IMR-90 (cell line): Measurements from ENCODE around the gene NUBPL. TPM values are rescaled to one million over a fixed set of nuclear protein-coding genes. Genes with fewer than 3 reads are reported as not detected.

Experiments used
- ATAC-seq: fragments of 200-7000 bp; cut with Tn5 transposase; 2 replicates; pipeline ENCODE4 v1.9.1; 2020; ENCODE audit warnings: low read depth, mild to moderate bottlenecking, moderate library complexity
- BruUV-seq: library from RNA; stranded (reverse); fragments of 400-500 nt; replicated peaks from 2 replicates; lab custom pipeline; 2021; lab: Mats Ljungman, UMichigan
- CTCF ChIA-PET: fragments of 300-600 bp; formaldehyde crosslinking; extraction: SDS; loops from one replicate; lab custom pipeline; 2021; ENCODE audit warnings: antibody characterized with exemption; lab: Yijun Ruan, JAX
- POLR2A ChIA-PET: fragments of 300-600 bp; sonication (Branson Sonifier 250); formaldehyde crosslinking; loops from one replicate; lab custom pipeline; 2022; ENCODE audit warnings: antibody characterized with exemption; ENCODE audit not compliant: unreplicated experiment; lab: Charles Lee
- DNase-seq: peaks from one replicate; pipeline ENCODE4 v3.0.0; 2013
- H2AFZ ChIP-seq: replicated peaks from 2 replicates; pipeline ENCODE3; 2013; ENCODE audit warnings: low read length, mild to moderate bottlenecking; ENCODE audit not compliant: poor library complexity
- H2AK5ac ChIP-seq: 2 replicates; pipeline ENCODE4 v1.6.1; 2013; ENCODE audit warnings: low read depth, low read length, inconsistent platforms
- H2AK9ac ChIP-seq: replicated peaks from 2 replicates; pipeline ENCODE3; 2013; ENCODE audit warnings: mild to moderate bottlenecking, low read depth, low read length, moderate library complexity; ENCODE audit not compliant: poor library complexity
- H2BK120ac ChIP-seq: 2 replicates; pipeline ENCODE4 v1.6.1; 2013; ENCODE audit warnings: low read depth, low read length, inconsistent platforms
- H2BK15ac ChIP-seq: 3 replicates; pipeline ENCODE4 v1.6.1; 2013; ENCODE audit warnings: low read depth, low read length, inconsistent platforms
- H2BK20ac ChIP-seq: 2 replicates; pipeline ENCODE4 v1.6.1; 2013; ENCODE audit warnings: low read depth, mild to moderate bottlenecking, inconsistent platforms, low read length, moderate library complexity
- H2BK5ac ChIP-seq: 2 replicates; pipeline ENCODE4 v1.6.1; 2013; ENCODE audit warnings: mild to moderate bottlenecking, low read depth, low read length, inconsistent platforms; ENCODE audit not compliant: poor library complexity, severe bottlenecking
- H3K14ac ChIP-seq: replicated peaks from 2 replicates; pipeline ENCODE4 v1.6.1; 2013; ENCODE audit warnings: low read depth, low read length, inconsistent platforms
- H3K18ac ChIP-seq: 2 replicates; pipeline ENCODE4 v1.6.1; 2013; ENCODE audit warnings: low read depth, low read length, control low read depth
- H3K23ac ChIP-seq: 2 replicates; pipeline ENCODE4 v1.6.1; 2013; ENCODE audit warnings: low read depth, low read length, inconsistent platforms
- H3K27ac ChIP-seq: 2 replicates; pipeline ENCODE4 v1.5.1; 2013; ENCODE audit warnings: mild to moderate bottlenecking, control low read depth, low read length; ENCODE audit not compliant: insufficient read depth
- H3K27me3 ChIP-seq: 2 replicates; pipeline ENCODE4 v1.6.1; 2013; ENCODE audit warnings: low read length; ENCODE audit not compliant: control insufficient read depth, insufficient read depth
- H3K36me3 ChIP-seq: 2 replicates; pipeline ENCODE4 v1.6.1; 2013; ENCODE audit warnings: low read length, mixed read lengths; ENCODE audit not compliant: control insufficient read depth, insufficient read depth
- H3K4ac ChIP-seq: 2 replicates; pipeline ENCODE4 v1.6.1; 2013; ENCODE audit warnings: low read depth, low read length, inconsistent platforms
- H3K4me1 ChIP-seq: 2 replicates; pipeline ENCODE4 v1.6.1; 2013; ENCODE audit warnings: low read length, mixed read lengths; ENCODE audit not compliant: control insufficient read depth, insufficient read depth
- H3K4me2 ChIP-seq: 2 replicates; pipeline ENCODE4 v1.6.1; 2013; ENCODE audit warnings: low read depth, mild to moderate bottlenecking, control low read depth, low read length, moderate library complexity
- H3K4me3 ChIP-seq: 2 replicates; pipeline ENCODE4 v1.5.1; 2013; ENCODE audit warnings: low read depth, mild to moderate bottlenecking, control low read depth, low read length, moderate library complexity; ENCODE audit not compliant: insufficient read depth
- H3K56ac ChIP-seq: 2 replicates; pipeline ENCODE4 v1.6.1; 2013; ENCODE audit warnings: low read length, inconsistent platforms; ENCODE audit not compliant: insufficient read depth; ENCODE audit errors: extremely low read depth
- H3K79me1 ChIP-seq, 2 experiments: 2 replicates each; pipeline ENCODE4 v1.6.1; 2013; ENCODE audit warnings: low read length in 2 of 2, inconsistent platforms in 1 of 2, low read depth in 1 of 2
- H3K9ac ChIP-seq: 2 replicates; pipeline ENCODE4 v1.6.1; 2013; ENCODE audit warnings: low read depth, low read length, control low read depth
- H3K9me1 ChIP-seq: 2 replicates; pipeline ENCODE4 v1.6.1; 2013; ENCODE audit warnings: low read length, inconsistent platforms; ENCODE audit not compliant: insufficient read depth
- H3K9me3 ChIP-seq: 2 replicates; pipeline ENCODE4 v1.6.1; 2013; ENCODE audit warnings: low read length; ENCODE audit not compliant: control insufficient read depth, insufficient read depth
- H4K20me1 ChIP-seq: 2 replicates; pipeline ENCODE4 v1.6.1; 2013; ENCODE audit warnings: low read length, inconsistent platforms; ENCODE audit not compliant: insufficient read depth
- H4K5ac ChIP-seq: 2 replicates; pipeline ENCODE4 v1.6.1; 2013; ENCODE audit warnings: mild to moderate bottlenecking, low read depth, low read length, control low read depth
- H4K8ac ChIP-seq, 2 experiments: 2 replicates each; pipeline ENCODE4 v1.6.1; 2013; ENCODE audit warnings: low read depth in 2 of 2, low read length in 2 of 2, control low read depth in 1 of 2, inconsistent platforms in 1 of 2
- H4K91ac ChIP-seq: 2 replicates; pipeline ENCODE4 v1.6.1; 2013; ENCODE audit warnings: low read depth, low read length, inconsistent platforms; ENCODE audit not compliant: insufficient read depth
- BHLHE40 ChIP-seq: fragments of 150-350 bp; IDR thresholded peaks from 2 replicates; pipeline ENCODE4 v1.6.1; 2016; ENCODE audit warnings: mild to moderate bottlenecking, low read depth, low read length
- CHD1 ChIP-seq: IDR thresholded peaks from 2 replicates; pipeline ENCODE4 v1.6.1; 2012; ENCODE audit warnings: low read depth, low read length, improper control_type of control experiment
- MAFK ChIP-seq: IDR thresholded peaks from 2 replicates; pipeline ENCODE4 v1.6.1; 2012; ENCODE audit warnings: low read depth, low read length, improper control_type of control experiment
- MAZ ChIP-seq: IDR thresholded peaks from 2 replicates; pipeline ENCODE4 v1.6.1; 2012; ENCODE audit warnings: low read depth, mild to moderate bottlenecking, low read length, improper control_type of control experiment, moderate library complexity, borderline replicate concordance
- MXI1 ChIP-seq: IDR thresholded peaks from 2 replicates; pipeline ENCODE4 v1.6.1; 2012; ENCODE audit warnings: low read depth, mild to moderate bottlenecking, low read length, moderate library complexity, borderline replicate concordance
- NFE2L2 ChIP-seq: fragments of 150-350 bp; IDR thresholded peaks from 2 replicates; pipeline ENCODE4 v1.6.1; 2016; ENCODE audit warnings: low read depth, mild to moderate bottlenecking, low read length
- POLR2A ChIP-seq: IDR thresholded peaks from 2 replicates; pipeline ENCODE4 v1.6.1; 2012; ENCODE audit warnings: mild to moderate bottlenecking, low read depth, low read length
- RAD21 ChIP-seq: IDR thresholded peaks from 2 replicates; pipeline ENCODE4 v1.6.1; 2012; ENCODE audit warnings: low read length, improper control_type of control experiment
- RCOR1 ChIP-seq: IDR thresholded peaks from 2 replicates; pipeline ENCODE4 v1.6.1; 2012; ENCODE audit warnings: mild to moderate bottlenecking, low read length, improper control_type of control experiment; ENCODE audit not compliant: insufficient replicate concordance
- WGBS, 2 experiments: methylation state at CpG; one replicate each; pipeline versions ENCODE4 v1.1.5 to v1.1.7; 2013; ENCODE audit warnings: missing lambda C conversion rate in 2 of 2; ENCODE audit not compliant: insufficient read length in 1 of 2; ENCODE audit errors: extremely low coverage in 2 of 2; 5-methylcytosine and 5-hydroxymethylcytosine counted together
- dilution Hi-C: fragments of 300-500 bp; cut with HindIII; formaldehyde crosslinking; loops from one replicate; pipeline ENCODE4 v1.14.3; 2018; ENCODE audit warnings: low sequenced_read_pairs; ENCODE audit not compliant: unreplicated experiment
- in situ Hi-C: fragments of 300-500 bp; cut with MboI; formaldehyde crosslinking; loops from 3 replicates; pipeline ENCODE4 v1.14.3; 2019; ENCODE audit warnings: low sequenced_read_pairs, inconsistent platforms, mixed read lengths
- intact Hi-C: fragments of 100-400 bp; cut with micrococcal nuclease; formaldehyde crosslinking; loops from 2 replicates; pipeline ENCODE4 v1.10.0; 2022
- polyA plus RNA-seq, 3 experiments: library from polyadenylated mRNA; depleted of rRNA; stranded (reverse); fragments of >200 nt; gene quantifications; 2 replicates each; pipeline ENCODE4 v1.2.3, GENCODE V29; 2012; ENCODE audit warnings: low replicate concordance in 1 of 3
- total RNA-seq: library from RNA; depleted of rRNA; stranded (reverse); fragments of >200 nt; gene quantifications from 2 replicates; pipeline ENCODE4 v1.2.3, GENCODE V29; 2012
- TF ChIP-seq, protein P1 (sequence below): conservative IDR thresholded peaks from 2 replicates; pipeline ENCODE4 v1.5.1; 2012; ENCODE audit warnings: mild to moderate bottlenecking, low read depth, low read length, improper control_type of control experiment
- TF ChIP-seq, protein P2 (sequence below): fragments of 150-350 bp; IDR thresholded peaks from 2 replicates; pipeline ENCODE4 v1.6.1; 2017; ENCODE audit warnings: mild to moderate bottlenecking, antibody characterized with exemption, low read length, low read depth
- TF ChIP-seq, protein P3 (sequence below): fragments of 150-350 bp; IDR thresholded peaks from 2 replicates; pipeline ENCODE4 v1.6.1; 2016; ENCODE audit warnings: low read depth, mild to moderate bottlenecking, low read length, moderate library complexity, borderline replicate concordance

The NUBPL gene
- total and polyA plus RNA-seq, 2 of the 4 experiments (the other 2 are of a cell fraction), result 5.4 to 11.5 TPM

DNA sequence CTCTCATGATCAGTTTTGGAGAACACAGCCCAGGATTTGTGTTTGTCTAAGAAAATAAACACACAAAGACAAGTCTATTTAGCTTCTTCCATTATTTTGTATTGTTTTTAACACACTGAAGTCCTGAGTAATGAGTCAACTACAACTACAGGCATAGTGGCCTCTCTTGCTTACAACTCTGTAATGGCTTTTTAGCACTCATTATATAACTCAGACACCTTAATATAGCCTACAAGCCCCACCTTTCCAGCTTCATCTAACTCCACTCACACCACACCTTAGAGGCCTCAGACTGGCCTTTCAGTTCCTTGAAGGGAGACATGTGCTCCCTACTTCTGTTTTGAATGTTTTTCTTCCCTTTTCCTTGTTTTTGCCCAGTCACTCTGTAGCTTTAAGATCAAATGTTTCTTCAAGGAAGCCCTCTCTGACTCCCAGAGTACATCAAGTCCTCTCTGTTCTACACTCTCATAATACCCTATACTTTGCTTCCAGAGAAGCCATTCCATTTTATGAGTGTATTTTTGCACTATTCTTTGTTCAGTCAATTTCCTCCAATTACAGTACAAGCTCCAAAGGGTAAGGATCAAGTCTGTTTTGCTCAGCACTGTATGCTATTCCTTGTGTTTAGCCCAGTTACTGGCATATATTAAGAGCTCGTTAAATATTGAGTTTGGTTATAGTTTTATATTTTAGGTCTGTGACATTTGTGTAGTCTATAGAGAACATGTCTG is 282.3 kb downstream of the NUBPL start:
- H3K27ac ChIP-seq, result no peak overlapping the region
- dilution Hi-C loops, result no loop called here
- H3K4me3 ChIP-seq, result no peak overlapping the region
- H3K4me1 ChIP-seq, result peaks cover 5% of the 10 kb centered on the region; the same call in 1 of the 2 replicates
- H2BK120ac ChIP-seq, result no peak overlapping the region
- no peak overlapping the region for H3K56ac ChIP-seq
- H4K20me1 ChIP-seq, result no peaks in the 10 kb centered on the region
- no peak overlapping the region for H2BK15ac ChIP-seq
- TF ChIP-seq NFE2L2, result no peak
- TF ChIP-seq MAZ, result no peak
- no peak for TF ChIP-seq CHD1
- TF ChIP-seq RCOR1, result no peak
- no peak for TF ChIP-seq MAFK
- TF ChIP-seq BHLHE40, result no peak
- TF ChIP-seq RAD21, result no peak
- TF ChIP-seq MXI1, result no peak
- TF ChIP-seq, protein P1, sequence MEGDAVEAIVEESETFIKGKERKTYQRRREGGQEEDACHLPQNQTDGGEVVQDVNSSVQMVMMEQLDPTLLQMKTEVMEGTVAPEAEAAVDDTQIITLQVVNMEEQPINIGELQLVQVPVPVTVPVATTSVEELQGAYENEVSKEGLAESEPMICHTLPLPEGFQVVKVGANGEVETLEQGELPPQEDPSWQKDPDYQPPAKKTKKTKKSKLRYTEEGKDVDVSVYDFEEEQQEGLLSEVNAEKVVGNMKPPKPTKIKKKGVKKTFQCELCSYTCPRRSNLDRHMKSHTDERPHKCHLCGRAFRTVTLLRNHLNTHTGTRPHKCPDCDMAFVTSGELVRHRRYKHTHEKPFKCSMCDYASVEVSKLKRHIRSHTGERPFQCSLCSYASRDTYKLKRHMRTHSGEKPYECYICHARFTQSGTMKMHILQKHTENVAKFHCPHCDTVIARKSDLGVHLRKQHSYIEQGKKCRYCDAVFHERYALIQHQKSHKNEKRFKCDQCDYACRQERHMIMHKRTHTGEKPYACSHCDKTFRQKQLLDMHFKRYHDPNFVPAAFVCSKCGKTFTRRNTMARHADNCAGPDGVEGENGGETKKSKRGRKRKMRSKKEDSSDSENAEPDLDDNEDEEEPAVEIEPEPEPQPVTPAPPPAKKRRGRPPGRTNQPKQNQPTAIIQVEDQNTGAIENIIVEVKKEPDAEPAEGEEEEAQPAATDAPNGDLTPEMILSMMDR, result no peak
- TF ChIP-seq, protein P2, sequence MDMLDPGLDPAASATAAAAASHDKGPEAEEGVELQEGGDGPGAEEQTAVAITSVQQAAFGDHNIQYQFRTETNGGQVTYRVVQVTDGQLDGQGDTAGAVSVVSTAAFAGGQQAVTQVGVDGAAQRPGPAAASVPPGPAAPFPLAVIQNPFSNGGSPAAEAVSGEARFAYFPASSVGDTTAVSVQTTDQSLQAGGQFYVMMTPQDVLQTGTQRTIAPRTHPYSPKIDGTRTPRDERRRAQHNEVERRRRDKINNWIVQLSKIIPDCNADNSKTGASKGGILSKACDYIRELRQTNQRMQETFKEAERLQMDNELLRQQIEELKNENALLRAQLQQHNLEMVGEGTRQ, result no peak
- TF ChIP-seq, protein P3, sequence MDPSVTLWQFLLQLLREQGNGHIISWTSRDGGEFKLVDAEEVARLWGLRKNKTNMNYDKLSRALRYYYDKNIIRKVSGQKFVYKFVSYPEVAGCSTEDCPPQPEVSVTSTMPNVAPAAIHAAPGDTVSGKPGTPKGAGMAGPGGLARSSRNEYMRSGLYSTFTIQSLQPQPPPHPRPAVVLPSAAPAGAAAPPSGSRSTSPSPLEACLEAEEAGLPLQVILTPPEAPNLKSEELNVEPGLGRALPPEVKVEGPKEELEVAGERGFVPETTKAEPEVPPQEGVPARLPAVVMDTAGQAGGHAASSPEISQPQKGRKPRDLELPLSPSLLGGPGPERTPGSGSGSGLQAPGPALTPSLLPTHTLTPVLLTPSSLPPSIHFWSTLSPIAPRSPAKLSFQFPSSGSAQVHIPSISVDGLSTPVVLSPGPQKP, result no peak
- no peak for TF ChIP-seq POLR2A
- no peak overlapping the region for H3K14ac ChIP-seq
- no peak overlapping the region for H2BK5ac ChIP-seq
- H3K4me2 ChIP-seq, result no peak overlapping the region
- intact Hi-C loops, result no loop called here
- no CpG with 5 or more reads among the region's 1 CpG for WGBS, 2 experiments
- no peak overlapping the region for H3K9ac ChIP-seq
- no peaks in the 10 kb centered on the region for H3K9me3 ChIP-seq
- no peak overlapping the region for H2AFZ ChIP-seq
- H3K27me3 ChIP-seq, result no peaks in the 10 kb centered on the region
- H3K9me1 ChIP-seq, result 0 out of 2 replicates have a peak, but pooled peaks cover 2% of the 10 kb centered on the region
- POLR2A ChIA-PET, result no interaction called here
- no peak overlapping the region for H3K23ac ChIP-seq
- H4K8ac ChIP-seq, result no peak overlapping the region
- no peaks in the 10 kb centered on the region for H3K36me3 ChIP-seq
- H3K79me1 ChIP-seq, result no peaks in the 10 kb centered on the region
- peak; percentile 19 for DNase-seq
- peak; percentile 68 for ATAC-seq
- in situ Hi-C loops, result no loop called here
- H2BK20ac ChIP-seq, result no peak overlapping the region
- H4K91ac ChIP-seq, result no peak overlapping the region
- BruUV-seq, result no TSS peak
- no peak overlapping the region for H3K4ac ChIP-seq
- no peak overlapping the region for H4K5ac ChIP-seq
- no peak overlapping the region for H3K18ac ChIP-seq
- H2AK9ac ChIP-seq, result no peak overlapping the region
- no peak overlapping the region for H2AK5ac ChIP-seq
- CTCF ChIA-PET, result interaction anchor here (0.6 kb wide), 1 partner anchor 233 kb away, joined by 4 read pairs; no protein-coding TSS in a partner anchor
